Activated CD4-positive, alpha-beta T cell treated with anti-CD3 and anti-CD28 coated beads, Interleukin-2, amount 10 ng/mL, durations not matched to agents 7 days and 5 days (primary cell): ENCODE measurements around the gene FOXP2. TPM values are rescaled to one million over a fixed set of nuclear protein-coding genes. Genes with fewer than 3 reads are reported as not detected.

Experiments used
- CTCF ChIA-PET: fragments of 350-600 bp; sonication (Branson Sonifier 250); formaldehyde crosslinking; loops from one replicate; lab custom pipeline; 2021; ENCODE audit warnings: antibody characterized with exemption; lab: Charles Lee
- POLR2A ChIA-PET: fragments of 350-600 bp; sonication (Branson Sonifier 250); formaldehyde crosslinking; loops from one replicate; lab custom pipeline; 2021; ENCODE audit warnings: antibody characterized with exemption; lab: Charles Lee
- DNase-seq: peaks from one replicate; pipeline ENCODE4 v3.0.0-alpha.2; 2020
- H3K27ac Mint-ChIP-seq: one replicate; pipeline ENCODE4 v1.8.0; 2021; ENCODE audit warnings: mild to moderate bottlenecking, moderate library complexity, mixed read lengths
- H3K27me3 Mint-ChIP-seq: one replicate; pipeline ENCODE4 v1.8.0; 2021; ENCODE audit warnings: mixed read lengths
- H3K36me3 Mint-ChIP-seq: one replicate; pipeline ENCODE4 v1.8.0; 2021; ENCODE audit warnings: low read depth, mixed read lengths
- H3K4me1 Mint-ChIP-seq: one replicate; pipeline ENCODE4 v1.8.0; 2021; ENCODE audit warnings: mixed read lengths
- H3K4me3 Mint-ChIP-seq: one replicate; pipeline ENCODE4 v1.8.0; 2021; ENCODE audit warnings: mild to moderate bottlenecking, moderate library complexity, mixed read lengths
- H3K9me3 Mint-ChIP-seq: one replicate; pipeline ENCODE4 v1.8.0; 2021; ENCODE audit warnings: mixed read lengths
- total RNA-seq, 2 experiments: library from RNA; stranded (reverse); gene quantifications; one replicate each; pipeline ENCODE4 v1.2.3, GENCODE V29; 2021

Gene FOXP2
- total RNA-seq, 2 experiments from 2014 or later = not detected

DNA sequence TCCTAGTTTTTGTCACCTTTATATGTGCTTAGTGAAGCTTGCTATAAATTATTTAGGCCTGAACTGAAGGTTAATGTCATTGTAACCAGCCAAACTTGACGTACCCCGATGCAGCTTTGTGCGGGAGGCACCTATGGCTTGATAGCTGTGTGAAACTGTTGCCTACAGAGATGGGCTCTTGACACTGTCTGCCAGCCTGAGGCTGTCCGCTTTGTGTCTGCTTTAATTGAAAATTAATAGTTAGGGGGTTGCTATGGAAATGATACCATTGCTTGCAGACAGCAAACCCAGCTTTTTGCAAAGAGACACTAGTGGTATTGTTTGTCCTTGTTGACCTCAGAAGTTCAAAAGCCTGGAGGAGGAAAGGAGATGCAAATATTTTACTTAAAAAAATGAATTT lies 2.1 kb upstream of the FOXP2 start:
- DNase-seq = no peak
- POLR2A ChIA-PET = no interaction called here
- no peaks in the 10 kb centered on the region for H3K9me3 Mint-ChIP-seq
- no peaks in the 10 kb centered on the region for H3K4me1 Mint-ChIP-seq
- H3K27ac Mint-ChIP-seq = no peak overlapping the region
- H3K27me3 Mint-ChIP-seq = no peaks in the 10 kb centered on the region
- CTCF ChIA-PET = no interaction called here
- no peak overlapping the region for H3K4me3 Mint-ChIP-seq
- no peaks in the 10 kb centered on the region for H3K36me3 Mint-ChIP-seq

DNA sequence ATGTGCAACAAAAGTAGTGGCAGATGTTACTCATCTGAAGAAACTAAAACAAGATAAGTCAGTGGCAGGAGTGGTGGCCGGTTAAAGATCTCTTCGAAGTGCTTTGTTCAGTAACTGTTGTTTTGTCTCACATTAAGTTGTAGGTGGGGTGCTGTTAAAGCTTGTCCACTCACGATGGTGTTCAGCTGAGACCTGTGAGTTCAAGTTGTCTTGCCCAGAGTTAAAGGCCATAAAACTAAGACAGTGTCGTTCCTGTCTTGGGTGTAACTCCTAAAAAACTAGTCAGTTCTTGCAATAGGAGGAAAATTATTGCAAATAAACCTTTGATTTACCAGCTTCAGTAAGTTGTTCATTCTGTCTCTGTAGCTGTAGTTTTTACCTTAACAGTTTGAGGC lies 857 bp upstream of the FOXP2 start:
- H3K36me3 Mint-ChIP-seq = no peaks in the 10 kb centered on the region
- CTCF ChIA-PET = no interaction called here
- DNase-seq = no peak
- H3K9me3 Mint-ChIP-seq = no peaks in the 10 kb centered on the region
- POLR2A ChIA-PET = no interaction called here
- H3K4me3 Mint-ChIP-seq = no peak overlapping the region
- H3K4me1 Mint-ChIP-seq = no peaks in the 10 kb centered on the region
- no peaks in the 10 kb centered on the region for H3K27me3 Mint-ChIP-seq
- no peak overlapping the region for H3K27ac Mint-ChIP-seq

DNA sequence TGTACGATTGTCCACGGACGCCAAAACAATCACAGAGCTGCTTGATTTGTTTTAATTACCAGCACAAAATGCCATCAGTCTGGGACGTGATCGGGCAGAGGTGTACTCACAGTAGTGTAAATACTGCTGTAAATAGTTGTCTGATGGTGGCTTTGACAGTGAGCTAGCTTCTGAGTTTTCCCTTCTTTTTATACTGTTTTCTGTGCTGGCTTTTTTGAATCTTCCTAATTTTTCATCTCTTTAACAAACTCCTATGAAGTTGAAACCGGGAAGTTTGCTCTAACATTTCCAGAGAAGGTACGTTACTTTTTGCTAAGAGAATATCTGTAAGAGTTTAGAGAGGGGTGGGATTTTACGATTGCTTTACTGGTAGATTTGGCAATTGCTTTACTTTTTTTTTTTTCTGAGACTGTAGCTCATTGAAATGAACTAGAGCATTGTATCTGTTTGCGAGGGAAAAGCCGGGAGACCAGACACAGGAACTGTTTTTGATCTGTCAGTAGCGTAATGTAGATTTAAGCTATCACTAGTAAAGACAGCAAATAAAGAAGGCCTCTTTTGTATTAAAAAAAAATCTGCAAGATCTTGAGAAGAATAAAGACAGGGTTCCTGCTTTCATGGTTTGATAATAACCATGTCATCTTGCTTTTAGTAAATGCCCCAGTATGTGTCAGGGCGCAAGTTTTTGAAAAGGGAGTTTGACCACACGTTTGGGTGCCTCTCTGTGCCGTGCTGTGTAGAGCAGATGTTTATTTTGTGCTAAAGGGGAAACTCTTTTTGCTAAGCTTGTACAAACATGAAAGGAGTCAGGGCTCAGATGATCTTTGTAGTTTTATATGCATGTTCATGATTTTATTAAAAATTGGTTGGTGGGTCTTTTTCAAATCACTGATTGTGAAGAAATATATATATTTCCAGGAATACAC lies 712 bp downstream of the FOXP2 start:
- no peak overlapping the region for H3K27ac Mint-ChIP-seq
- ChIA-PET POLR2A (no interaction called here), CTCF (interaction anchor here (0.6 to 0.7 kb wide), 2 partner anchors 24 to 410 kb away, joined by 3 to 4 read pairs; no protein-coding TSS in a partner anchor)
- H3K4me1 Mint-ChIP-seq = no peaks in the 10 kb centered on the region
- no peak for DNase-seq
- no peaks in the 10 kb centered on the region for H3K27me3 Mint-ChIP-seq
- H3K4me3 Mint-ChIP-seq = no peak overlapping the region
- H3K9me3 Mint-ChIP-seq = no peaks in the 10 kb centered on the region
- no peaks in the 10 kb centered on the region for H3K36me3 Mint-ChIP-seq

DNA sequence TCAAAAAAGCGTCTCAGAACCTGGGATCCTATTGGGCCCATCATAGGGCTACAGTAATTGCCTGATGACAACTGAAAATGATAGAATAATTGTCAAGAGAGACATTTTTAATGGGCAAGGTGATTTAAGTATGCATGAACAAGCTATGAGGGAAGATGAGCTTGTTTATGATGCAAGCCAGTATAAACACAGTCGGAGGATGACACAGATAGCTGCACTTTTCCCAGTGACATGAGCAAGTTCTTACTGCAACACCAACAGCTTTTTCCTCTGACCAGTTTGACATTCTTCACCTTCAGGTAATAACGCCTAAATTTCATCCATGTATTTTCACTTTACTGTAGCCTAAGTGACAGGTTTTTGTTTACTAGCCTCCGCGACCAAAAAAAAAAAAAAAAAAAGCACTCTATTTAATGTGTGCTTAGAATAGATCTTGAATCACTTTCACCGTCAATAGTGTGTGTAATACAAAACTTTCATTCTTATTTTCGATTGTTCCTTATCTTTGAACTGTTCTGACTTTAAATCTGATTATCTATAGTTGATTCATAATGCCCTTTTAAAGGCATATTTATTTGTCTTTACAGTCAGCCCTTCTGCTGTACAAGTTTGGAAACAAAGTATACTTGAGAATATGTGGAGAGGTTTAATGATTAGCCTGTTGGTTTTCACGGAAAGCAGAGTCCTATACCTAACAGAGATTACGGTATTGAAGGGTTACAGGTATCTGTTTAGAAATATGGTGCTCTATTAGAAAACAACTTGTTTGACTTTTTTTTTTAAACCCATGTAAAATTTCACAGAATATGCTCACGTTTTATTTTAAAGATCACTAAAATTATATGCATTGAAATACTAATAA lies 1.7 kb downstream of the FOXP2 start:
- no peaks in the 10 kb centered on the region for H3K9me3 Mint-ChIP-seq
- no peaks in the 10 kb centered on the region for H3K27me3 Mint-ChIP-seq
- DNase-seq = no peak
- H3K36me3 Mint-ChIP-seq = no peaks in the 10 kb centered on the region
- ChIA-PET POLR2A (no interaction called here), CTCF (interaction anchor here (0.7 kb wide), 1 partner anchor 409 kb away, joined by 3 read pairs; no protein-coding TSS in a partner anchor)
- no peak overlapping the region for H3K4me3 Mint-ChIP-seq
- no peaks in the 10 kb centered on the region for H3K4me1 Mint-ChIP-seq
- no peak overlapping the region for H3K27ac Mint-ChIP-seq

DNA sequence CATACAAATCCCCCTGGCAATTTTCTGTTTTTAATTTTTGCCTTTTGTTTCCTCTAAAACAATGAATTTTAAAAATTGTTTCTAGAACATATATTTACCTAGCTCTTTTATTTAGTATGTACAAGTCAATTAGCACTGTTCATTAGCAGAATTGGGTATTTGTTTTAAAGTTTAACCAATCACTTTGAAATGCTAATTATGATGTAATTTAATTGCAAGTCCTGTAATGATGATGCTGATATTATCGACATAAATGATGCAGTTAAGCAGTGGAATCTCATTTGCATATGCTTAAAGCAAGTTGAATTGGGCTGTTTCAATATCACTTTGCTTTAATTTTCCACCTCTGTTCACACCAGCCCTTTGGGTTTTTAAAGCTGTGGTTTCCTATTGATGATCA lies 2.7 kb downstream of the FOXP2 start:
- no peaks in the 10 kb centered on the region for H3K36me3 Mint-ChIP-seq
- H3K9me3 Mint-ChIP-seq = no peaks in the 10 kb centered on the region
- ChIA-PET POLR2A (no interaction called here), CTCF (no interaction called here)
- H3K4me1 Mint-ChIP-seq = no peaks in the 10 kb centered on the region
- DNase-seq = no peak
- no peaks in the 10 kb centered on the region for H3K27me3 Mint-ChIP-seq
- H3K27ac Mint-ChIP-seq = no peak overlapping the region
- H3K4me3 Mint-ChIP-seq = no peak overlapping the region

DNA sequence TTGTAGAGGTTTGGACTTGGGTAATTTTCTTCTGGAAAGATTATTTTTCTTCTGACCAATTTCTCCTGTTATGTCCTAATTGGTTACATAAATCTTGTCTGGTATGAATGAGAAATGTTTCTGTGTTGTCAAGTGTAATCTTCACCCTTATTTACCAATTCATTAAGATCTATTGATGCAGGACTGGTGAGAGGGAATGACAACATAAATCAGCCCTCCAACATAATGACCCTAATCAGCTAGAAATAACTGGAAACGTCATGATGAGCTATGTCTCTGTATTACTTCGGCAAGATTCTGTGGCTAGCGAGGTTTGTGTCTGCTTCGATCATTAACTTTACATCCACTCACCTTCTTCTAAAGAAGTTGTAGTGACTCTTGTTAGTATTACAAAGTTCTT lies 3.5 kb downstream of the FOXP2 start:
- Mint-ChIP-seq H3K27me3 (no peaks in the 10 kb centered on the region), H3K4me3 (no peak overlapping the region), H3K9me3 (no peaks in the 10 kb centered on the region), H3K27ac (no peak overlapping the region), H3K4me1 (no peaks in the 10 kb centered on the region), H3K36me3 (no peaks in the 10 kb centered on the region)
- ChIA-PET CTCF (no interaction called here), POLR2A (no interaction called here)
- no peak for DNase-seq

DNA sequence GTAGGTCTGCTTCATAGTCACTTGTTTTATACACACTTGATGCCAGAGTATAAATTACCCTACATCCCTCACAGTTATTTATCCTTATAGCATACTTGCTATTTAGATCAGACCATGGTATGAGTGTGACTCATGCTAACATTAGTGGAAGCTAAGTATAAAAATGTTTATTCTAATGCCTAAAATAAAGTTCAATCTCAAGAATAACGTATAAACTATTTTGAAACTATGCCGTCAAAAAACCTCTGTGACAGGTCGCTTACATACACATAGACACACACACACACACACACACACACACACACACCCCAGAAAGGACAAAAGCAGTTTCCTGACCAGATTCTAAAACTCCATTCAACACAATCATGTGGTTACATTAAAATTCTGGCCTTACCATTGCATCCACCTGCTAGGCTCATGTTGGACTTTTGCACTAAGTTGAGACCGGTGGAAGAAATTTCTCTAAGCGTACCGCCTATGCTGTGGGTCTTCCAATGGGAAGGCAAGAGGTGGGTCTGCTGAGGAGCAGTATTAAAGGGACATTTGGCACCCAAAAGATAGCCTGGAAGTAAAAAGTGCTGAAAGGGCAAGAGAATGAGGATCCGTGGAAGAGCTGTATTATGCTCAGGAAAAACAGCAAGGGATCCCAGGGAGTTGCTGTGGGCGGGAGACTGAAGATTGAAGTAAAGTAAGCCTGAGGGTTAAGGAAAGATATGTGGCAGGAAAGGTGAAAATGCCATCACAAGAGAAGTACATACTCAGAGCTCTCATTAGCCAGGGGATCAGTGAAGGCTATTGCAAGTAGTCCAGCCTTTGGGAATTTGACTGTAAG lies 5.0 kb downstream of the FOXP2 start:
- CTCF ChIA-PET = no interaction called here
- no peaks in the 10 kb centered on the region for H3K36me3 Mint-ChIP-seq
- no peak overlapping the region for H3K27ac Mint-ChIP-seq
- H3K9me3 Mint-ChIP-seq = no peaks in the 10 kb centered on the region
- no peaks in the 10 kb centered on the region for H3K27me3 Mint-ChIP-seq
- no peak overlapping the region for H3K4me3 Mint-ChIP-seq
- no peak for DNase-seq
- no peaks in the 10 kb centered on the region for H3K4me1 Mint-ChIP-seq
- POLR2A ChIA-PET = no interaction called here

DNA sequence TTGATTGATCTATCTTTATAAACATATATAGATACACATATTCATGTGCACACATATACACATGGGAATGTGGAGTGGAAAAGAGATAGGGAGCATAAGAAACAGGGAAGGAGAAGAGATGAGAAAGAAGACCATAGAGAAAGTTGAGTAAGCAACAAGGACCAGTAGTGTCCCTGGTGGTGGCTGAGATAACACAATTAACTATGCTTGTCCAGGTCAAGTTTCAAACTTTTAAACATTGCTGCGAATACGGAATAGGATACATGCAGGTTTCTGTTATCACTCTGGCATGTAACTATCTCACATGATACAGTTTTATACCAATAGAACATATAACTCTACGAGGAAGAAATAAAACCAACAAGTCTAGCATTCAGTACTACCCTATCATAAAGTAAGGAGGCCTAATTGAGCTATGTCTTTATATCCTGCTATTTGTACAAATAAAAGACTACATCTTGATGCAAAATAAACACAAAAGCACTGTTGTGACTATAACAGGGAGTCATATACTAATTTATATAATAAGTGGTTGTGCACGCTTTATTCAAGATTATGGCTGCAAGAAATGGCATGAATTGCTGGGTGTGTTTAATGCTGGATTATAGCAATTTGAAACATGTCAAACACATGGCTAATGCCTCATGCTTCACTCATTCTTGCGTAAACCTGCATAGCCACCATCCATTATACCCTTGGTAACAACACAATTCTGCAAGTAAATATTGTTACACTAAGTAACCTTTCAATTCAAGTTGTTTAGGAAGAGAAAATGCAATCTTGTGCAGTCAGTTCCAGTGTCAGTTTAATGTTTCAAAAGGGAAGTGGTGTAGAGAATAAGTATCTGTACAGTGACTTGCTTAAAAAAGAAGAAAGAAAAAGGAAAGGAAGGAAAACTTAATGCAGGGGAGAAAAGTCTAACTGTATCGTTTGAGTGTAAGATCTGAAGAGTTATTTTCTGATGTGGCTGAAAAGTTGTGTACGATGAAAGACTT lies 8.2 kb downstream of the FOXP2 start:
- no peak overlapping the region for H3K27ac Mint-ChIP-seq
- H3K27me3 Mint-ChIP-seq = no peaks in the 10 kb centered on the region
- H3K4me1 Mint-ChIP-seq = no peaks in the 10 kb centered on the region
- no peak overlapping the region for H3K4me3 Mint-ChIP-seq
- no peaks in the 10 kb centered on the region for H3K36me3 Mint-ChIP-seq
- CTCF ChIA-PET = no interaction called here
- H3K9me3 Mint-ChIP-seq = no peaks in the 10 kb centered on the region
- POLR2A ChIA-PET = interaction anchor here (0.6 kb wide), 1 partner anchor 83 kb away, joined by 4 read pairs; no protein-coding TSS in a partner anchor
- no peak for DNase-seq

DNA sequence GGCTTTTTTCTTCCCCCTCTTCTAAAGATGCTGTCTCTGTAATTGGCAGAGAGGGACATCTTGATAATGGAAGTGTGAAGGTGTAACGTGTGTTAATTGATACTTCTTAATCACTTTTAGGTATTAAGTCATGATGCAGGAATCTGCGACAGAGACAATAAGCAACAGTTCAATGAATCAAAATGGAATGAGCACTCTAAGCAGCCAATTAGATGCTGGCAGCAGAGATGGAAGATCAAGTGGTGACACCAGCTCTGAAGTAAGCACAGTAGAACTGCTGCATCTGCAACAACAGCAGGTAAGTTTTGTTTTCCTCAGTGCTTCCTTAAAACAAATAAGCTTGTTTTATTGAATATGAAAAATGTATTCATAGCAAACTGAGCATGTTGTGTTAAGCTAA lies 11.8 kb downstream of the FOXP2 start:
- Mint-ChIP-seq H3K36me3 (no peaks in the 10 kb centered on the region), H3K4me1 (no peaks in the 10 kb centered on the region), H3K9me3 (no peaks in the 10 kb centered on the region), H3K27ac (no peak overlapping the region), H3K27me3 (no peaks in the 10 kb centered on the region), H3K4me3 (no peak overlapping the region)
- ChIA-PET CTCF (no interaction called here), POLR2A (no interaction called here)
- no peak for DNase-seq

DNA sequence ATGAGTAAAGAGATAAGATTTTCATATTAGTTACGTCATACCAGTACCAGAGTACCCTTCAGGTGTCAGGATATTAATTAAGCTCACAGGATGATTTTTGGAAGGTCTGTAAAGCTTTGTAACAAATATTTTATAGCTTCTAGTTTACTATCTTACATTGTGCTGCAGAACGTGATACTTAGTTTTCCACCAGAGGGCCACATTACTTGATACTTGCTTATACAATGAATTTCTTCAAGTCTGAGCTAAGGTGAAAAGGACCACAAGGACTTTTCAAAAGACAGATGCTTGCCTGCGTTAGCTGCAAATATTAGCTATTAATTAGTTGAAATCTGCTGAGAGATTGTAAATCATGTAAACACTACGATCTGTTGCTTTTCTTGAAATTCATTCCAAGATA lies 12.2 kb downstream of the FOXP2 start:
- no peaks in the 10 kb centered on the region for H3K9me3 Mint-ChIP-seq
- no peak overlapping the region for H3K4me3 Mint-ChIP-seq
- no peaks in the 10 kb centered on the region for H3K27me3 Mint-ChIP-seq
- no peaks in the 10 kb centered on the region for H3K36me3 Mint-ChIP-seq
- CTCF ChIA-PET = interaction anchor here (0.5 kb wide), 1 partner anchor 330 kb away, joined by 3 read pairs; no protein-coding TSS in a partner anchor
- DNase-seq = no peak
- POLR2A ChIA-PET = no interaction called here
- H3K27ac Mint-ChIP-seq = no peak overlapping the region
- H3K4me1 Mint-ChIP-seq = no peaks in the 10 kb centered on the region

DNA sequence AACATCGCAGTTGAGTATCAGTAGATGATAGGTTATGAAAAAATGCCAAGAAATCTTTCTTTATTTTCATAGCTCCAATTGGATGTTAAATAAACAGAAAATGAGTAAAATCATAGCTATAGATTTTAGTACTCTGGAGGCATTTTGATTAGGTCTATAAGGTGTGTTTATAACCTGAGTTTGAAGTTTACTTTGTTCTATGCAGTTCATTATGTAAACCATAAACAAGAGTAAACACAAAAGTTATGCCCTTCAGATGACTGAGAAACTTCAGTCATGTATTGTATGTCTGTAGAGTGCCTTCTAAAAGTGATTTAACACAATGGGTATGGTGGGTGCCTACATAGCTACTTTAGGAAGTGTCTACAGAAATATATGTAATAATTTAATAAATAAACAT lies 13.6 kb downstream of the FOXP2 start:
- H3K9me3 Mint-ChIP-seq = no peaks in the 10 kb centered on the region
- H3K27me3 Mint-ChIP-seq = no peaks in the 10 kb centered on the region
- POLR2A ChIA-PET = no interaction called here
- H3K36me3 Mint-ChIP-seq = no peaks in the 10 kb centered on the region
- no peak overlapping the region for H3K27ac Mint-ChIP-seq
- H3K4me3 Mint-ChIP-seq = no peak overlapping the region
- DNase-seq = no peak
- CTCF ChIA-PET = no interaction called here
- no peaks in the 10 kb centered on the region for H3K4me1 Mint-ChIP-seq

DNA sequence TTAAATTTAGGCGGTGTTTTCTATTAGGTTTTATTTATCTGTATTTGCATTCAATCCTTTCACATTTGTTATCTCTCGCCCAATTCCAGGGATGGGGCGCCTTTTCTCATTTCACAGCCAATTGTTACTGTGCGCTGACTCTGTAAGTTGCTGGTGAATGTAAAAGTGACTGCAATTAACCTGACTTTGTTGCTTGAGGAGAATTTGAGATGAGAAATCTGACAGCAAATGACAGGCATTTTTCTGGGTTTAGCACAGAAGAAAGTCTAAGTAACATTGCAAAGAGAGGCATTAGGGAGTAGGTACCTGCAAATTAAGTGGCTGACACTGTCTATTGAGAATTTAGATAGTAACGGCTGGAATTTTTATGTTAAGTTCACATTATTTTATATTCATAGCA lies 16.6 kb downstream of the FOXP2 start:
- H3K4me3 Mint-ChIP-seq = no peak overlapping the region
- POLR2A ChIA-PET = no interaction called here
- H3K27me3 Mint-ChIP-seq = no peaks in the 10 kb centered on the region
- no peaks in the 10 kb centered on the region for H3K4me1 Mint-ChIP-seq
- H3K9me3 Mint-ChIP-seq = no peaks in the 10 kb centered on the region
- CTCF ChIA-PET = no interaction called here
- H3K27ac Mint-ChIP-seq = no peak overlapping the region
- no peaks in the 10 kb centered on the region for H3K36me3 Mint-ChIP-seq
- DNase-seq = no peak
